Activated CD4-positive, alpha-beta memory T cell treated with anti-CD3 and anti-CD28 coated beads for 36 hours (primary cell): ENCODE data around the gene BLTP3A. TPM values are rescaled to one million over a fixed set of nuclear protein-coding genes. Genes with fewer than 3 reads are reported as not detected.
"Not testable (repeated sequence)": the region's sequence is repeated elsewhere in the genome, so short reads cannot be mapped to it uniquely, and the experiment has no call there.

Source experiments
- CTCF ChIA-PET: fragments of 350-600 bp; sonication (Branson Sonifier 250); formaldehyde crosslinking; loops from one replicate; lab custom pipeline; 2021; ENCODE audit warnings: antibody characterized with exemption, inconsistent platforms; lab: Charles Lee
- POLR2A ChIA-PET: fragments of 350-600 bp; sonication (Branson Sonifier 250); formaldehyde crosslinking; loops from one replicate; lab custom pipeline; 2021; ENCODE audit warnings: antibody characterized with exemption; lab: Charles Lee
- DNase-seq: peaks from one replicate; pipeline ENCODE4 v3.0.0-alpha.2; 2020
- H3K27ac Mint-ChIP-seq: one replicate; pipeline ENCODE4 v1.8.0; 2021; ENCODE audit warnings: mixed read lengths
- H3K27me3 Mint-ChIP-seq: one replicate; pipeline ENCODE4 v1.8.0; 2021; ENCODE audit warnings: mixed read lengths
- H3K36me3 Mint-ChIP-seq: one replicate; pipeline ENCODE4 v1.8.0; 2021; ENCODE audit warnings: mixed read lengths
- H3K4me1 Mint-ChIP-seq: one replicate; pipeline ENCODE4 v1.8.0; 2021; ENCODE audit warnings: low read depth, mixed read lengths
- H3K4me3 Mint-ChIP-seq: one replicate; pipeline ENCODE4 v1.8.0; 2021; ENCODE audit warnings: mild to moderate bottlenecking, mixed read lengths
- H3K9me3 Mint-ChIP-seq: one replicate; pipeline ENCODE4 v1.8.0; 2021; ENCODE audit warnings: mixed read lengths
- intact Hi-C: fragments of 100-400 bp; cut with micrococcal nuclease; formaldehyde crosslinking; loops from one replicate; pipeline ENCODE4 v1.15.1; 2023
- total RNA-seq, 2 experiments: library from RNA; stranded (reverse); gene quantifications; one replicate each; pipeline ENCODE4 v1.2.3, GENCODE V29; 2021

The BLTP3A gene
- total RNA-seq, 2 experiments from 2014 or later, result 14.1 to 14.6 TPM

DNA sequence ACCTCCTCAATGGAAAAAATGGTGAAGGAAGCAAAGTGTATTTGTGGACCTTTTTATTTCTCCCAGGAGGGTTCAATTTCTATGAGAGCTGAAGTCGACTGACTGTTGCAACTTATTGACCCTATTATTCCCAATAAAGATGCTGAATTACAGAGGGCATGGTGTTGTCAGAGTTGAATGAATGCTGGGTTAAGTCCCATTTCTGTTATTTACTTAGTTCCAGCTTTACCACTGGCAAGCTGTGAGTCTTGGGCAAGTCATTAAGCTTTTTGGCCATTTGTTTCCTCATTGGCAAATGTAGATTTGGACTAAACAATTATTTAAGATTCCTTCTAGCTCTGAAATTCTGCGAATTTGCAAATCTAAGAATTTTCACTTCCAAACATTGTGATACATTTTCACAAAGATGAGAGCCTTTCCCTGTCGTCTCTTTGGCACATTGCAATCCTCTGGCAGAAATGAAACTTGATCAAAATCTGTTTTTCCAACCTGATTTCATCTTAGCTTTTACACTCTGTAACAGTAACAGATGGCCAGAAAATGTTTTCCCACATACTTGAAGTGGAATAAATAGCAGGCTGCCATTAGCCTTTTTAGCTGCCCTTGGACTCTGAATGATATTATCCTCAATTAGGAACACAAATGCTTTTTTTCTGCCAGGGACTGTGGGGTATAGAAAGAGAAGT is 21.3 kb downstream of the BLTP3A start:
- POLR2A ChIA-PET, result no interaction called here
- H3K4me3 Mint-ChIP-seq, result no peak overlapping the region
- no peak overlapping the region for H3K27ac Mint-ChIP-seq

DNA sequence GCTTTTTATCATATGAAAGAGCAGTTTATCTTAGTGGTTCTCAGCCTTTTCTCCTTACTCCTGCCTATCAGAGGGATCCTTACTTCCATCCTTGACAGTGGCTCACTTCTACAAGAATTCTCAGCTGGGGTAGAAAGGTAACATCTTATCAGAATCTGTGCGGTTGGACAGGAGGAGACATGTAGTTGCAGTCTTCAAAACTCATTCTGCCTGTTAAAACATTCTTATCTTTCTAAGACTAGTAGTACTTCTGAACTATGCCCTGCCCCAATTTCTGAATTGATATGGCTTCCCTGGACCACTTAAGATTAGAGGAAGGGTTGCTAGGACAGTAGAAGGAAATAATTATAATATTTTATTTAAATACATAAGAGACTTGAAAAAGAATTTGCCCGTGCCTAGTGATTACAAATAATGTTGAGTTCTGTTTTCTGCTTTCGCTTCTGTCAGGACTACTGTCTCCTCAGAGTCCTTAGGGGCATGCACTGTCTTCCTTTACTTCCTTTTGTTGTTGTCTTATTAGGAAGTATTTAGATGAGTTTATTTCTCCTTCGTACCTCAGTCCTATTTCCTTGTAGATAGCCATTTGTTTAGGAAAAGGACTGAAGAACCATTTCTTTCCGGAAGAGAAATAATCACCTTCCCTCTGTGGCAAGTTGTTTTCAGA is 24.9 kb downstream of the BLTP3A start:
- Mint-ChIP-seq H3K27ac (no peak overlapping the region), H3K27me3 (no peaks in the 10 kb centered on the region), H3K4me3 (no peak overlapping the region), H3K36me3 (no peaks in the 10 kb centered on the region), H3K4me1 (peaks cover 10% of the 10 kb centered on the region), H3K9me3 (no peaks in the 10 kb centered on the region)
- ChIA-PET CTCF (no interaction called here), POLR2A (no interaction called here)
- intact Hi-C loops, result no loop called here
- DNase-seq, result no peak

More for the DNA sequence above, 21.3 kb downstream of the BLTP3A start:
- H3K27me3 Mint-ChIP-seq, result no peaks in the 10 kb centered on the region
- no peaks in the 10 kb centered on the region for H3K9me3 Mint-ChIP-seq
- intact Hi-C loops, result no loop called here
- DNase-seq, result no peak
- no peaks in the 10 kb centered on the region for H3K36me3 Mint-ChIP-seq
- CTCF ChIA-PET, result interaction anchor here (1.4 kb wide), 1 partner anchor 428 kb away, joined by 4 read pairs; no protein-coding TSS in a partner anchor
- H3K4me1 Mint-ChIP-seq, result peaks cover 15% of the 10 kb centered on the region

DNA sequence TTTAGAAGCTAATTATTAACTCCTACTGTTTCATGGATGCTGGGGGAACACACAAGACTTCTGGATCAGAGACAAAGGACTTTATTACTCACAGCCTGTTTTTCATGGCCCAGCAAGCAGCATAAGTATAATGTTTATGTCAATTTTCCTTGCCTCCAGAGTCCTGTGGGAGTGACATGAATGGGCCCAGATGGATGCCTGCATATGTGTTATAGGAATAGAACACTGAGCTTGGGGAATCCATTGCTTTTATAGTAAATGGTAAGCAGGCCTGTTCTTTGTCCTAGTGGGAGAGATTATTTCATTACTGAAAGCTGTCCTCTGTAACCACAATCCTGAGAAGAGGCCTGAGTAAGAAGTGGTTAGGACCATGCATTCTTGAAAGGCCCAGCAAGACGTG is 25.6 kb downstream of the BLTP3A start:
- Mint-ChIP-seq H3K9me3 (no peaks in the 10 kb centered on the region), H3K27ac (no peak overlapping the region), H3K4me1 (peaks cover 10% of the 10 kb centered on the region), H3K36me3 (no peaks in the 10 kb centered on the region), H3K4me3 (no peak overlapping the region), H3K27me3 (no peaks in the 10 kb centered on the region)
- ChIA-PET CTCF (no interaction called here), POLR2A (no interaction called here)
- no peak for DNase-seq
- intact Hi-C loops, result no loop called here

DNA sequence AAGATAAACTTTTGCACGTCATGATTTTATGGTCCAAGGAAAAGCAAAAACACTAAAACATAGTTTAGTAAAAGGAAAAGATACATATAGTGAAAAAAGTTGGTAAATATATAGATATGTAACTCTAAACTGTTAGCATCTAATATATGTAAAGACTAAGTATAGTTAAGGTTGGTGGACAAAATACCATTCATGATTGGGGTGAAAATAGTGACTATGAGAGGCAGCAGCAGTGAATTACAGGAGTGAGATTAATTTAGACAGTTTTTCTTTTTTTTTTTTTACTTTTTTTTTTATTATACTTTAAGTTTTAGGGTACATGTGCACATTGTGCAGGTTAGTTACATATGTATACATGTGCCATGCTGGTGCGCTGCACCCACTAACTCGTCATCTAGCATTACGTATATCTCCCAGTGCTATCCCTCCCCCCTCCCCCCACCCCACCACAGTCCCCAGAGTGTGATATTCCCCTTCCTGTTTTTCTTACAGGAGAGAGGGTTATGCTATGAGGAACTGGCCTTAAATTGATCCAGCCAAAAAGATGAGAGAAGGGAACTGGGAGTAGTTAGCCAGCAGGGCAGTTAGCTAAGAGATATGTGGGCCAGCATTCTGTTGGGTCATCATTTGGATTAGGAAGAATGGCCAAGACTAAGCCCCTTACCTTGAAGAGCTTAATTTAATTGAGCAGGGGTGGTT is 27.1 kb downstream of the BLTP3A start:
- H3K9me3 Mint-ChIP-seq, POLR2A ChIA-PET, DNase-seq, intact Hi-C loops, H3K4me3 Mint-ChIP-seq, CTCF ChIA-PET, H3K4me1 Mint-ChIP-seq, H3K27me3 Mint-ChIP-seq, H3K36me3 Mint-ChIP-seq, H3K27ac Mint-ChIP-seq: not testable (repeated sequence)

DNA sequence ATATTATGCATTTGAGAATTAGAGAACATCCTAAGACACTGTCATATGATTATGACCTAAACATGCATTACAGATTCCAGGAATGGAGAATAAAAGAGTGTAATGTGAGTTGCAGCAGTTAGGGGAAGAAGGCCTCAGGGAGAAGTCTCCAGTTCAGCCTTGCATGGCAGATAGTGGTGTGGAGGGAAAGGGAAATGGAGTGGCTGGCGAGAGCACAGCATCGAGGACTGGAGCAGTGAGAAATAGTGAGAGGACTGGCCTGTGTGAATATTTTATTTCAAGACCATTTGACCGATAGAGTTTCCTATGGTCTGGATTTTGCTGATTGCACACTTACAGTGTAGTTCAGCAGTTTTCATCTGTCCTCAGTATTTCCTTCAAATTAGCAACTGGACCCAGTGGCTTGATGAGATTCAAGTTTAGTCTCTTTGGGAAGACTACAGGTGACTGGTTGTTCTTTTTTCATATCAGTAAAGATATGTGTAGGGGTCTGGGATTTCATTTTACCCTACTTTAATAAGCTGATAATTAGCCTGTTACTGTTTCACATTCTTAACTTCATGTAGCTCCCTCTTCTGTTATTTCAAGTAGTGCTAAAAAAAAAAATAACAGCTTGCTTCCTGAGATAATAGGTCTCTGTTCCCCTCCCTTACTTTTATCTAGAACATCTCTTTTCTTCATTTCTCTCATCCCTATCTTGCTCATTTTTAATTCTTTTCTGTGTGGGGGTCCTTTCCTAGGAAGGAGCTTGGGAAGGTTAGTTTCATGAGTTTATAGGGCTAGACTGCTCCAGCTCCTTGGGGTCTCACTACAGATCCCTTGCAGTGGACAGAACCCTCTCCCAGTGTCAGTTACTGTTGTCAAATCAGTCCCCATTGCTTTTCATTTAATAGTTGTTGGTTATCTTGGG is 27.9 kb downstream of the BLTP3A start:
- Mint-ChIP-seq H3K36me3 (peaks cover 8% of the 10 kb centered on the region), H3K4me3 (no peak overlapping the region), H3K27ac (no peak overlapping the region), H3K27me3 (no peaks in the 10 kb centered on the region), H3K9me3 (no peaks in the 10 kb centered on the region), H3K4me1 (peaks cover 5% of the 10 kb centered on the region)
- DNase-seq, result no peak
- ChIA-PET CTCF (no interaction called here), POLR2A (no interaction called here)
- intact Hi-C loops, result no loop called here

DNA sequence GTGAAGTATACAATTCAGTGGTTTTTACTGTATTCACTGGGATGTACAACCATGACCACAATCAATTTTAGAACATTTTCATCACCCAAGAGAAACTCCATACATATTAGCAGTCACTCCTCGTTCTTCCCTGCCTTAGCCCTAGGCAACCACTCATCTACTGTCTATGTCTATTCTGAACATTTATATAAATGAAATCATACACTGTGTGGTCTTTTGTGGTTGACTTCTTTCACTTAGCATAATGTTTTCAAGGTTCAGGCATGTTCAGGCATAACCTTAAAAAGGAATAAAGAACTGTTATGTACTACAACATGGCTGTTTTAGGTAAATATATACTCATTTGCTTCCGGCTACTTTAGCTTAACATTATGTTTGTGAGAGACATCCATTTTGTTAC is 37.3 kb downstream of the BLTP3A start:
- H3K4me3 Mint-ChIP-seq, result no peak overlapping the region
- H3K9me3 Mint-ChIP-seq, result no peaks in the 10 kb centered on the region

DNA sequence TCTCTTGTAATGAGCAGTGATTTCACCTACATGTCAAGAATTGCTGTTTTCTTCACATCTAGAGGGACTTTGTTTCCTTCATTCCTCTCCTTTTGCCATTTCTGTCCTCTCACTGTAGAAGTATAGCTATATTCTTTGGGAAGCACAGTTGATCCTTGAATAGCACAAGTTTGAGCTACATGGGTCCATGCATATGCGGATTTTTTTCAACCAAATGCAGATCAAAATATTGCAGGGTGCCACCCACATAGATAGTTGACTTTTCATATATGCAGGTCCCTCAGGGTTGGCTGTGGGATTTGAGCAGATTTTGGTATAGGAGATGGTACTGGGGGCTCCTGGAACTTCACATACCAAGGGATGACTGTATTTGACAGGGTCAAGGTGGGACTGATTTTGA is 41.1 kb downstream of the BLTP3A start:
- no peaks in the 10 kb centered on the region for H3K27me3 Mint-ChIP-seq
- ChIA-PET POLR2A (no interaction called here), CTCF (no interaction called here)
- H3K36me3 Mint-ChIP-seq, result peaks cover 29% of the 10 kb centered on the region
- H3K27ac Mint-ChIP-seq, result no peak overlapping the region
- no peak overlapping the region for H3K4me3 Mint-ChIP-seq
- H3K9me3 Mint-ChIP-seq, result no peaks in the 10 kb centered on the region
- peaks cover 3% of the 10 kb centered on the region for H3K4me1 Mint-ChIP-seq
- DNase-seq, result no peak
- intact Hi-C loops, result no loop called here

More for the DNA sequence above, 37.3 kb downstream of the BLTP3A start:
- Mint-ChIP-seq H3K27ac (no peak overlapping the region), H3K36me3 (peaks cover 11% of the 10 kb centered on the region), H3K4me1 (no peaks in the 10 kb centered on the region), H3K27me3 (no peaks in the 10 kb centered on the region)
- DNase-seq, result no peak
- CTCF ChIA-PET, result no interaction called here
- POLR2A ChIA-PET, result interaction anchor here (0.6 kb wide), 1 partner anchor 40 kb away, joined by 3 read pairs; no protein-coding TSS in a partner anchor
- intact Hi-C loops, result no loop called here

DNA sequence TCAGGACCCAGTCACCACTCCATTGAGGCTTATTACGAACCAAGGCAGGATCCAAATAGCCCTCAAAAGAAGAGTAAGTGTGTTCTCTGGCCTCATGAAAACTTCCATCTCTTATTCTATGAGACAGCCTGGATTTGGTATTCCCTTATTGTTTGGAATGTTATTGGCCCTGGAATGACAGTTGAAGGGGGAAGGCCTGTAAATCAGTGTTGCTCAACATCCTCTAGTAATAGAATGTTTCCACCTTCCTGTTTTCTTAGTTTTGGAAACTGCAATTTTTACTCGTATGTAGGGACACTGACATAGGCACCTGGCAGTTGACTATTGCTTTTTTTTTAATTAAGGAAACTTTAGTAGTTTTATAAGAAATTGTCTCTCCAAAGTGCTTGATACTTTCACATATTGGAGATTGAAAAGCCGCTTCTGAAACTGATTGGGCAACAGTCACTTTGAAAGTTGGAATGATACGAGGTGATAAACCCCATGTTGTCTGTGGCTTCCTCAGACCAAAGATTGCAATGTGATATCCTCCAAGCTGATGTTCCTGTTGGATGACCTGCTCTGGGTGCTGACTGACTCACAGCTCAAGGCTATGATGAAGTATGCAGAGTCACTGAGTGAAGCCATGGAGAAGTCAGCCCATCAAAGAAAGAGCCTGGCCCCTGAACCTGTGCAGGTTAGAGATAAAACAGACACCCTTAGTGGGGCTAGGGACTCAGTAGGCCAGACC is 43.1 kb downstream of the BLTP3A start:
- Mint-ChIP-seq H3K36me3 (peaks cover 32% of the 10 kb centered on the region), H3K9me3 (no peaks in the 10 kb centered on the region), H3K4me3 (no peak overlapping the region), H3K27ac (no peak overlapping the region), H3K4me1 (peaks cover 8% of the 10 kb centered on the region), H3K27me3 (no peaks in the 10 kb centered on the region)
- no peak for DNase-seq
- POLR2A ChIA-PET, result no interaction called here
- intact Hi-C loops, result no loop called here
- CTCF ChIA-PET, result no interaction called here

DNA sequence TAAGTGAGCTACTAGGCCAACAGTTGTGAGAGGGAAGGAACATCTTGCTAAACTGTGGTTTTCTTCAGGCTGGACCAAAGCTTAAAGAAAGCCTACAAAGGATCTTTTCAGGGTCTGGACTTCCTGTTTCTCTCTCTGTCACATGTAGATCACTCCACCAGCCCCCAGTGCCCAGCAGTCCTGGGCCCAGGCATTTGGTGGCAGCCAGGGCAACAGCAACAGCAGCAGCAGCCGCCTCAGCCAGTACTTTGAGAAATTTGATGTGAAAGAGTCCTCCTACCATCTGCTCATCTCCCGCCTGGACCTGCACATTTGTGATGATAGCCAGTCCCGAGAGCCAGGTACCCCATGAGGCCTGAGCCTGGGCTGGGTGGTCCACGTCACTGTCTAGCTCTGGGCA is 44.1 kb downstream of the BLTP3A start:
- intact Hi-C loops, result no loop called here
- ChIA-PET CTCF (no interaction called here), POLR2A (no interaction called here)
- H3K9me3 Mint-ChIP-seq, result no peaks in the 10 kb centered on the region
- H3K4me1 Mint-ChIP-seq, result peaks cover 8% of the 10 kb centered on the region
- H3K27me3 Mint-ChIP-seq, result no peaks in the 10 kb centered on the region
- no peak overlapping the region for H3K4me3 Mint-ChIP-seq
- no peak overlapping the region for H3K27ac Mint-ChIP-seq
- peaks cover 30% of the 10 kb centered on the region for H3K36me3 Mint-ChIP-seq
- DNase-seq, result no peak

DNA sequence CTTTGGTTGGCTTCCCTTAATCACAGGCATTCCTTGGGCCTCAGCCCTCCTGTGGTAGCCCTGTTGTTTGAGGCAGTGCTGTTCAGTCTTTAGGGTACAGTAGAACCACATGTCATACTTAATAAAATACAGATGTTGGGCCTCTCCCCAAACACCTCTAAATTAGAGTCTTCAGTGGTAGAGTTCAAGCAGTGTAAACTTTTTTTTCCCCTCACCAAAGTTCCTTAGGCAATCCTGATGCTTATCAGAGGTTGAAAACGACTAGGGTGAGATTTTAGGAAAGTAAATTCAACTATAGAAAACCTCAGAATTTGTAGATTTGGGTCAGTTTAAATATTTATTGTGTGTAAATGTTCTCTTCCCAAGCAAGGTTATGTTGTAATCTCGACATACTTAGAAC is 44.6 kb downstream of the BLTP3A start:
- intact Hi-C loops, result no loop called here
- no peaks in the 10 kb centered on the region for H3K9me3 Mint-ChIP-seq
- DNase-seq, result no peak
- H3K27ac Mint-ChIP-seq, result no peak overlapping the region
- ChIA-PET POLR2A (no interaction called here), CTCF (no interaction called here)
- no peaks in the 10 kb centered on the region for H3K27me3 Mint-ChIP-seq
- H3K36me3 Mint-ChIP-seq, result peaks cover 29% of the 10 kb centered on the region
- no peak overlapping the region for H3K4me3 Mint-ChIP-seq
- peaks cover 8% of the 10 kb centered on the region for H3K4me1 Mint-ChIP-seq

DNA sequence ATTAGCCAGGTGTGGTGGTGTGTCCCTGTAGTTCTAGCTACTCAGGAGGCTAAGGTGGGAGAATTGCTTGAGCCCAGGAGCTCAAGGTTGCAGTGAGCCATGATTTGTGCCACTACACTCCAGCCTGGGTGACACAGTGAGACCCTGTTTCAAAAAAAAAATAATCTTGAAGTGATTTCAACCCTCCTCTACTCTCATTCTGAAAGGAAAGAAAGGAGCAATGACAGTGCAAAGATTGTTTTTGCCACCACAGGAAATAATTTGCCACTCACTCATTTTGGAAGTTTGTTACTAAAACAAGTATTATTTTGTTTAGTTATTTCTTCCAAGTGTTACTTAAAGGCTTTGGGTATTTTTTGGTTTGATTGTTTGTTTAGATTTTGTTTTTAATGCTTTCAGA is 45.6 kb downstream of the BLTP3A start:
- POLR2A ChIA-PET, result no interaction called here
- no peak for DNase-seq
- CTCF ChIA-PET, result no interaction called here
- Mint-ChIP-seq H3K36me3 (peaks cover 26% of the 10 kb centered on the region), H3K27ac (peak overlapping the region; percentile 5), H3K4me1 (peaks cover 8% of the 10 kb centered on the region), H3K4me3 (no peak overlapping the region), H3K27me3 (no peaks in the 10 kb centered on the region), H3K9me3 (no peaks in the 10 kb centered on the region)
- intact Hi-C loops, result no loop called here
